Tibial nerve (tissue), 4 donors: Measurements from ENCODE around the gene ZNF74. TPM values are rescaled to one million over a fixed set of nuclear protein-coding genes. Genes with fewer than 3 reads are reported as not detected.
"Not testable (repeated sequence)": the region's sequence is repeated elsewhere in the genome, so short reads cannot be mapped to it uniquely, and the experiment has no call there.

ENCODE experiments used
- DNase-seq, 2 donors: peaks; one replicate each; pipeline ENCODE4 v3.0.0-alpha.2; 2019; ENCODE audit warnings: low spot score in 2 of 2
- H3K27ac ChIP-seq, 4 donors: fragments of 200-600 bp; sonication (generic) in 3 of 4; one replicate each; pipeline ENCODE4 v1.5.1; 2017 to 2019; ENCODE audit warnings: mild to moderate bottlenecking in 1 of 4
- H3K27me3 ChIP-seq, 2 donors: fragments of 200-600 bp; sonication (generic) in 1 of 2; one replicate each; pipeline versions ENCODE4 v1.5.1 to v1.6.0; 2017 to 2019
- H3K36me3 ChIP-seq, 3 donors: fragments of 200-600 bp; sonication (generic); one replicate each; pipeline ENCODE4 v1.5.1; 2018 to 2019
- H3K4me1 ChIP-seq, 4 donors: fragments of 200-600 bp; sonication (generic) in 3 of 4; one replicate each; pipeline ENCODE4 v1.5.1; 2017 to 2019
- H3K4me3 ChIP-seq, 4 donors: fragments of 200-600 bp; sonication (generic) in 3 of 4; one replicate each; pipeline ENCODE4 v1.5.1; 2017 to 2019; ENCODE audit warnings: mild to moderate bottlenecking in 1 of 4, moderate library complexity in 1 of 4
- H3K9me3 ChIP-seq, 4 donors: fragments of 200-600 bp; sonication (generic) in 3 of 4; one replicate each; pipeline ENCODE4 v1.5.1; 2017 to 2019
- CTCF ChIP-seq, 5 experiments: fragments of 200-600 bp in 3 of 5; fragments of 450-650 bp in 2 of 5; sonication (generic) in 3 of 5; IDR thresholded peaks; one replicate each; pipeline ENCODE4 v1.5.1; 2016 to 2019; ENCODE audit warnings: antibody characterized with exemption in 5 of 5, mild to moderate bottlenecking in 3 of 5, moderate library complexity in 2 of 5
- EP300 ChIP-seq, 2 donors: sonication (generic); formaldehyde crosslinking; IDR thresholded peaks; one replicate each; pipeline ENCODE4 v1.6.1; 2017; ENCODE audit warnings: antibody characterized with exemption in 2 of 2, mild to moderate bottlenecking in 1 of 2
- POLR2A ChIP-seq, 2 donors: fragments of 450-650 bp; IDR thresholded peaks; one replicate each; pipeline ENCODE4 v1.6.1; 2017; ENCODE audit warnings: antibody characterized with exemption in 2 of 2, mild to moderate bottlenecking in 2 of 2, moderate library complexity in 2 of 2
- WGBS, 2 donors: methylation state at CpG; one replicate each; pipeline ENCODE4 v1.1.5; 2018; 5-methylcytosine and 5-hydroxymethylcytosine counted together
- total RNA-seq, 4 donors: library from RNA; depleted of rRNA; stranded (reverse); fragments of >200 nt; gene quantifications; one replicate each; pipeline ENCODE4 v1.1.0, GENCODE V29; 2016

Gene ZNF74
- total RNA-seq, 4 donors from 2014 or later: 8.7 to 13.5 (median 10.2) TPM

GRCh38 chr22:20448630-20449029 lies 54.7 kb downstream of the ZNF74 start:
- H3K27me3 ChIP-seq: no peaks in the 10 kb centered on the region
- no peak for TF ChIP-seq EP300 (IDR thresholded peaks at IDR 0.05)
- no peaks in the 10 kb centered on the region for H3K4me1 ChIP-seq
- no peak overlapping the region for H3K4me3 ChIP-seq
- H3K9me3 ChIP-seq: no peaks in the 10 kb centered on the region
- no peak for DNase-seq
- 90% methylated on average over 5 of the region's 5 CpGs for WGBS, 2 donors
- H3K36me3 ChIP-seq: peaks cover 0 to 47% (median 0%) of the 10 kb centered on the region in 3 donors
- no peak overlapping the region for H3K27ac ChIP-seq

GRCh38 chr22:20449819-20450550 lies 56.0 kb downstream of the ZNF74 start:
- 93 to 97% methylated on average over 19 of the region's 19 CpGs for WGBS, 2 donors

GRCh38 chr22:20450551-20450906 lies 56.6 kb downstream of the ZNF74 start:
- Histone ChIP-seq H3K4me1 (no peaks in the 10 kb centered on the region), H3K36me3 (peaks cover 0 to 49% (median 0%) of the 10 kb centered on the region in 3 donors), H3K27ac (no peak overlapping the region), H3K27me3 (no peaks in the 10 kb centered on the region), H3K4me3 (no peak overlapping the region), H3K9me3 (no peaks in the 10 kb centered on the region)
- no peak for DNase-seq
- WGBS, 2 donors: 84 to 93% methylated on average over 1 of the region's 1 CpG
- TF ChIP-seq EP300 (IDR thresholded peaks at IDR 0.05) (no peak), CTCF (IDR thresholded peaks at IDR 0.05) (no peak), POLR2A (IDR thresholded peaks at IDR 0.05) (no peak)

More at GRCh38 chr22:20449819-20450550, 56.0 kb downstream of the ZNF74 start:
- H3K27ac ChIP-seq: no peak overlapping the region
- no peak for TF ChIP-seq EP300 (IDR thresholded peaks at IDR 0.05)
- TF ChIP-seq CTCF (IDR thresholded peaks at IDR 0.05): no peak
- no peak for TF ChIP-seq POLR2A (IDR thresholded peaks at IDR 0.05)
- peaks cover 0 to 50% (median 0%) of the 10 kb centered on the region in 3 donors for H3K36me3 ChIP-seq
- no peaks in the 10 kb centered on the region for H3K27me3 ChIP-seq
- DNase-seq: no peak
- H3K4me1 ChIP-seq: no peaks in the 10 kb centered on the region
- no peaks in the 10 kb centered on the region for H3K9me3 ChIP-seq
- no peak overlapping the region for H3K4me3 ChIP-seq

GRCh38 chr22:20451129-20451778 lies 57.3 kb downstream of the ZNF74 start:
- H3K4me3 ChIP-seq, H3K4me1 ChIP-seq, DNase-seq, H3K9me3 ChIP-seq, H3K27me3 ChIP-seq, H3K27ac ChIP-seq: not testable (repeated sequence)
- H3K36me3 ChIP-seq: peaks cover 0 to 42% (median 0%) of the 10 kb centered on the region in 3 donors
- WGBS, 2 donors: 90 to 95% methylated on average over 15 of the region's 15 CpGs

GRCh38 chr22:20451920-20452319 lies 58.0 kb downstream of the ZNF74 start:
- Histone ChIP-seq H3K4me1 (peaks cover 0 to 11% (median 0%) of the 10 kb centered on the region in 4 donors), H3K4me3 (no peak overlapping the region), H3K27me3 (no peaks in the 10 kb centered on the region), H3K9me3 (no peaks in the 10 kb centered on the region), H3K27ac (no peak overlapping the region), H3K36me3 (peaks cover 0 to 41% (median 0%) of the 10 kb centered on the region in 3 donors)
- no peak for DNase-seq
- WGBS, 2 donors: 60 to 84% methylated on average over 2 of the region's 2 CpGs
- TF ChIP-seq EP300 (IDR thresholded peaks at IDR 0.05): no peak
- TF ChIP-seq POLR2A (IDR thresholded peaks at IDR 0.05): no peak
- no peak for TF ChIP-seq CTCF (IDR thresholded peaks at IDR 0.05)

GRCh38 chr22:20453222-20453621 lies 59.3 kb downstream of the ZNF74 start:
- peaks cover 0 to 50% (median 0%) of the 10 kb centered on the region in 3 donors for H3K36me3 ChIP-seq

More at GRCh38 chr22:20453222-20453621, 59.3 kb downstream of the ZNF74 start:
- TF ChIP-seq CTCF (IDR thresholded peaks at IDR 0.05) (no peak), POLR2A (IDR thresholded peaks at IDR 0.05) (no peak), EP300 (IDR thresholded peaks at IDR 0.05) (no peak)
- no peak overlapping the region for H3K27ac ChIP-seq
- DNase-seq: no peak
- no peaks in the 10 kb centered on the region for H3K27me3 ChIP-seq
- H3K4me1 ChIP-seq: peaks cover 0 to 11% (median 0%) of the 10 kb centered on the region in 4 donors
- H3K4me3 ChIP-seq: no peak overlapping the region
- no peaks in the 10 kb centered on the region for H3K9me3 ChIP-seq
- 95 to 98% methylated on average over 3 of the region's 3 CpGs for WGBS, 2 donors
